GM23248 (cell line): ENCODE data around the gene ITGA4.

Source experiments
- EZH2 ChIP-seq: fragments of 200-600 bp; sonication (generic); IDR thresholded peaks from 2 replicates; pipeline ENCODE4 v1.6.1; 2018; ENCODE audit warnings: antibody characterized with exemption, mild to moderate bottlenecking; ENCODE audit not compliant: insufficient read depth, poor library complexity, severe bottlenecking
- EZH2phosphoT487 ChIP-seq: fragments of 200-600 bp; sonication (generic); IDR thresholded peaks from 2 replicates; pipeline ENCODE4 v1.6.1; 2018; ENCODE audit warnings: antibody characterized with exemption, moderate library complexity, mild to moderate bottlenecking, low read depth; ENCODE audit not compliant: insufficient read depth

GRCh38 chr2:181441670-181442069, 15.5 kb upstream of the ITGA4 start:
- no peak for TF ChIP-seq EZH2
- no peak for TF ChIP-seq EZH2phosphoT487
